BJ (cell line): Measurements from ENCODE around the gene CFAP69. TPM values are rescaled to one million over a fixed set of nuclear protein-coding genes. Genes with fewer than 3 reads are reported as not detected.

Experiments used
- CTCF ChIA-PET: fragments of 350-600 bp; formaldehyde crosslinking; extraction: SDS; loops from one replicate; lab custom pipeline; 2021; ENCODE audit warnings: antibody characterized with exemption, inconsistent platforms; lab: Yijun Ruan, JAX
- POLR2A ChIA-PET: fragments of 300-600 bp; sonication (Branson Sonifier 250); formaldehyde crosslinking; extraction: SDS; loops from one replicate; lab custom pipeline; 2021; ENCODE audit warnings: antibody characterized with exemption; lab: Charles Lee
- DNase-seq: peaks from one replicate; pipeline ENCODE4 v3.0.0-alpha.2; 2011; ENCODE audit warnings: low read depth
- H3K27me3 ChIP-seq: 2 replicates; pipeline ENCODE4 v1.6.0; 2011; ENCODE audit warnings: low read length; ENCODE audit not compliant: control insufficient read depth, insufficient read depth
- H3K36me3 ChIP-seq: 2 replicates; pipeline ENCODE4 v1.5.1; 2011; ENCODE audit warnings: low read length; ENCODE audit not compliant: control insufficient read depth, insufficient read depth
- H3K4me3 ChIP-seq: 2 replicates; pipeline ENCODE4 v1.5.1; 2011; ENCODE audit warnings: low read depth, mild to moderate bottlenecking, control low read depth, low read length
- CTCF ChIP-seq: IDR thresholded peaks from 2 replicates; pipeline ENCODE4 v1.5.1; 2011; ENCODE audit warnings: low read depth, mild to moderate bottlenecking, control low read depth, inconsistent platforms, low read length, moderate library complexity; ENCODE audit not compliant: insufficient read depth
- polyA plus RNA-seq: library from polyadenylated mRNA; depleted of rRNA; stranded (reverse); fragments of >200 nt; gene quantifications from 2 replicates; pipeline ENCODE4 v1.2.3, GENCODE V29; 2011

The CFAP69 gene
- polyA plus RNA-seq, 1 experiment, result 0.90 TPM

GRCh38 chr7:90238583-90238982 is 6.4 kb upstream of the CFAP69 start:
- no peak for DNase-seq
- Histone ChIP-seq H3K36me3 (no peaks in the 10 kb centered on the region), H3K27me3 (no peaks in the 10 kb centered on the region), H3K4me3 (no peak overlapping the region)
- ChIA-PET CTCF (no interaction called here), POLR2A (no interaction called here)
- TF ChIP-seq CTCF, result no peak

GRCh38 chr7:90239050-90239449 is 5.9 kb upstream of the CFAP69 start:
- no peak for DNase-seq
- Histone ChIP-seq H3K36me3 (no peaks in the 10 kb centered on the region), H3K27me3 (no peaks in the 10 kb centered on the region), H3K4me3 (no peak overlapping the region)
- TF ChIP-seq CTCF, result no peak
- CTCF ChIA-PET, result no interaction called here
- POLR2A ChIA-PET, result no interaction called here

GRCh38 chr7:90239625-90240228 is 5.2 kb upstream of the CFAP69 start:
- no peak for DNase-seq
- CTCF ChIA-PET, result interaction anchor here (1.8 kb wide), 1 partner anchor 16 kb away, joined by 5 read pairs; no protein-coding TSS in a partner anchor

GRCh38 chr7:90242369-90243168 is 2.4 kb upstream of the CFAP69 start:
- CTCF ChIA-PET, result interaction anchor here (1.3 kb wide), 1 partner anchor 31 kb away, joined by 7 read pairs; the partner anchor contains the start of gene STEAP2
- Histone ChIP-seq H3K27me3 (no peaks in the 10 kb centered on the region), H3K4me3 (no peak overlapping the region), H3K36me3 (no peaks in the 10 kb centered on the region)
- no peak for TF ChIP-seq CTCF
- POLR2A ChIA-PET, result no interaction called here
- no peak for DNase-seq

More at GRCh38 chr7:90239625-90240228, 5.2 kb upstream of the CFAP69 start:
- POLR2A ChIA-PET, result no interaction called here
- Histone ChIP-seq H3K27me3 (no peaks in the 10 kb centered on the region), H3K36me3 (no peaks in the 10 kb centered on the region), H3K4me3 (no peak overlapping the region)
- no peak for TF ChIP-seq CTCF

GRCh38 chr7:90243556-90243955 is 1.4 kb upstream of the CFAP69 start:
- H3K27me3 ChIP-seq, result no peaks in the 10 kb centered on the region
- no peak for DNase-seq
- TF ChIP-seq CTCF, result no peak
- no peaks in the 10 kb centered on the region for H3K36me3 ChIP-seq
- ChIA-PET CTCF (interaction anchor here (0.9 to 1.3 kb wide), 3 partner anchors 15 to 89 kb away, joined by 3 to 7 read pairs (median 6); partner anchors contain the start of genes STEAP1 and STEAP2), POLR2A (no interaction called here)
- no peak overlapping the region for H3K4me3 ChIP-seq
